Measurements from ENCODE around the gene FAIM2.

The FAIM2 gene

DNA sequence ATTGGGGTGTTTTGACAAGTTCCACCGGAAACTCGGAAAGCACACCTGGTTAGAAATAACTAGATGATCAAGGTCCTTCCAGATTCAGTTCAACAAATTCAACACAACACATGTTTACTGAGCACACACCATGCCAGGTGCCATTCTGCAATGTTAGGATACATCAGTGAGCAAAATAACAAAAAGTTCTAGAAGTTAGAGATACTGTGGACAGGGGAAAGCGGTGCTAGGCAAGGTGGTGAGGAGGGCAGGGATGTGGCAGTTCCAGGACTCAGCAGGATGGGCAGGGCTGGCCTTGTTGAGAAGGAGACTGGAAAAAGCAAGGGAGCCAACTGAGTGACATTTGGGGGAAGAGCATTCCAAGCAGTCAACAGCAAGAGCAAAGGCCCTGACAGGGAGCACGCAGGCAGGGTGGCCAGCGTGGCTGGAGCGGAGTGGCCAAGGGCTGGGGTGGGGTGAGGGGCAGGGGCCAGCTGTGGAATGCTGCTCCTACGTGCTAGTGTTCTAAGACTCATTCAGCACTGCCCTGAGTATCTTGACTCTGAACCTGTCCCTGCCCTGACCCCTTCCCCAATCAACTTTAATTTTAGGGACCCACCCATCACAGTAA, 19.4 kb upstream of the FAIM2 start:
- Histone ChIP-seq H3K4me3 (ENCODE audit: low read depth in 1 of 2, low read length in 2 of 2) (no peak overlapping the region), H3K36me3 (ENCODE audit: insufficient read depth, low read length) (no peaks in the 10 kb centered on the region), H3K4me1 (ENCODE audit: insufficient read depth, low read length) (no peaks in the 10 kb centered on the region), H3K27ac (ENCODE audit: low read length) (no peak overlapping the region), H2AFZ (ENCODE audit: low read depth, low read length) (no peak overlapping the region), H4K20me1 (ENCODE audit: insufficient read depth, low read length) (peaks cover 4% of the 10 kb centered on the region; the same call in 1 of the 2 replicates), H3K9ac (ENCODE audit: low read depth, low read length) (no peak overlapping the region), H3K4me2 (ENCODE audit: insufficient read depth, low read length) (no peak overlapping the region), H3K27me3 (ENCODE audit: insufficient read depth, low read length, poor library complexity) (no peaks in the 10 kb centered on the region), H3K9me3 (ENCODE audit: insufficient read depth, low read length, severe bottlenecking) (no peaks in the 10 kb centered on the region), H3K79me2 (ENCODE audit: insufficient read depth, low read length) (no peaks in the 10 kb centered on the region)
- no peak for ATAC-seq (ENCODE audit: insufficient read depth, low read depth)
- no peak for DNase-seq
- no peak for TF ChIP-seq EZH2 (IDR thresholded peaks at IDR 0.05; ENCODE audit: borderline replicate concordance, low read depth, low read length, severe bottlenecking)
- TF ChIP-seq, protein P1, sequence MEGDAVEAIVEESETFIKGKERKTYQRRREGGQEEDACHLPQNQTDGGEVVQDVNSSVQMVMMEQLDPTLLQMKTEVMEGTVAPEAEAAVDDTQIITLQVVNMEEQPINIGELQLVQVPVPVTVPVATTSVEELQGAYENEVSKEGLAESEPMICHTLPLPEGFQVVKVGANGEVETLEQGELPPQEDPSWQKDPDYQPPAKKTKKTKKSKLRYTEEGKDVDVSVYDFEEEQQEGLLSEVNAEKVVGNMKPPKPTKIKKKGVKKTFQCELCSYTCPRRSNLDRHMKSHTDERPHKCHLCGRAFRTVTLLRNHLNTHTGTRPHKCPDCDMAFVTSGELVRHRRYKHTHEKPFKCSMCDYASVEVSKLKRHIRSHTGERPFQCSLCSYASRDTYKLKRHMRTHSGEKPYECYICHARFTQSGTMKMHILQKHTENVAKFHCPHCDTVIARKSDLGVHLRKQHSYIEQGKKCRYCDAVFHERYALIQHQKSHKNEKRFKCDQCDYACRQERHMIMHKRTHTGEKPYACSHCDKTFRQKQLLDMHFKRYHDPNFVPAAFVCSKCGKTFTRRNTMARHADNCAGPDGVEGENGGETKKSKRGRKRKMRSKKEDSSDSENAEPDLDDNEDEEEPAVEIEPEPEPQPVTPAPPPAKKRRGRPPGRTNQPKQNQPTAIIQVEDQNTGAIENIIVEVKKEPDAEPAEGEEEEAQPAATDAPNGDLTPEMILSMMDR (IDR thresholded peaks at IDR 0.05; ENCODE audit: borderline replicate concordance, extremely low read depth, low read length, poor library complexity, severe bottlenecking) = no peak

DNA sequence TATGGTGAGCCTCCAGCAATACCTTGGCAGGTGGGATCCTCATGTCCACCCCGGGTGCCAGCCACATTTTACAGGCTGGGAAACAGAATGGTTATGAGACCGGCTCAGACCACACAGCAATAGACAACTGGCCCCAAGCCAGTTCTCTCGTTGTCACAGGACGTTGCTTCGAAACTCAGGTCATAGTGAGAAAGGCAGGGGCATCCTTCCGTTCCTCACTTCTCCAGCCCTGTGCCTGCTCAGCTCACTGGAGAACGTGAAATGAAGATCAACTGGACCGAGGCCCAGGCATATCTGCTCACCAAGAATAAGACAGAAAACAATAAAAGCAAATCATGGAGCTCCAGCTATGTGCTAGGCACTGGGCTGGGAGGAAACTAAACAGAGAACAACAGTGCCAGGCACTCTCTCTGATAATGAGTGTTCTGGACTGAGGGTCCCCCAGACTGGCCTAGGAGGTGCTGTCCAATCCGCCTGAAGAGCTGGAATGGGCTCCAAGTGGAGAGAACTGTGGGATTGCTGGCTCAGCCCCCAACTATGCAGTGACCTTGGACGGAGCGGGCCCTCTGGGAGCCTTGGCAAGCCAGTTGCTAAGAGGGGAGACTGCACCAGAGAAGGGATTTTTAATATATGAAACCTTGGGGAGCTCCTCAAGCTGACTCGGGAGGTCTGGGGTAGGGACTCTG, 18.8 kb upstream of the FAIM2 start:
- Histone ChIP-seq H3K4me3 (ENCODE audit: low read depth in 1 of 2, low read length in 2 of 2) (no peak overlapping the region), H3K4me2 (ENCODE audit: insufficient read depth, low read length) (no peak overlapping the region), H3K27me3 (ENCODE audit: insufficient read depth, low read length, poor library complexity) (no peaks in the 10 kb centered on the region), H3K79me2 (ENCODE audit: insufficient read depth, low read length) (no peaks in the 10 kb centered on the region), H3K4me1 (ENCODE audit: insufficient read depth, low read length) (no peaks in the 10 kb centered on the region), H2AFZ (ENCODE audit: low read depth, low read length) (no peak overlapping the region), H4K20me1 (ENCODE audit: insufficient read depth, low read length) (peaks cover 4% of the 10 kb centered on the region; the same call in 1 of the 2 replicates), H3K9ac (ENCODE audit: low read depth, low read length) (no peak overlapping the region), H3K36me3 (ENCODE audit: insufficient read depth, low read length) (no peaks in the 10 kb centered on the region), H3K9me3 (ENCODE audit: insufficient read depth, low read length, severe bottlenecking) (no peaks in the 10 kb centered on the region), H3K27ac (ENCODE audit: low read length) (no peak overlapping the region)
- TF ChIP-seq EZH2 (IDR thresholded peaks at IDR 0.05; ENCODE audit: borderline replicate concordance, low read depth, low read length, severe bottlenecking) = no peak
- TF ChIP-seq, protein P1 (IDR thresholded peaks at IDR 0.05; ENCODE audit: borderline replicate concordance, extremely low read depth, low read length, poor library complexity, severe bottlenecking) = no peak
- DNase-seq = no peak
- no peak for ATAC-seq (ENCODE audit: insufficient read depth, low read depth)

DNA sequence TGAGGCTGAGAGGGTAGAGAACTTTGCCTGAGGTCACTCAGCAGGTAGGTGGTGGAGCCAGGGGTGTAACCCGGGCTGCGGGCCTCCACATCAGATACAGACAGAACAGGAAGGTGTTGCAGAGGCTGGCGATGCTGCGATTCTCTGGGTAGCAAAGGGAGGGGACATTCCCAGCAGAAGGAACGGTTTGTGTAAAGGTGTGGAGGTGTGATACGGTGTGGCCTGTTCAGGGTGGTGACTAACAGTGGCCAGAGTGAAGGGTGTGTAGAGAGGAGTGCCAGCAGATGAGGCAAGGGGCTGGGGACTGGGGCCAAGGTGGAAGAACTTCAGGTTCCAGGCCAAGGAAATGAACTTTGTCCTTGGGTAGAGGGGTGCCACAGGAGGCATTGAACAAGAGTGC, 18.2 kb upstream of the FAIM2 start:
- Histone ChIP-seq H3K4me3 (ENCODE audit: low read depth in 1 of 2, low read length in 2 of 2) (no peak overlapping the region), H3K9ac (ENCODE audit: low read depth, low read length) (no peak overlapping the region), H3K79me2 (ENCODE audit: insufficient read depth, low read length) (no peaks in the 10 kb centered on the region), H3K27me3 (ENCODE audit: insufficient read depth, low read length, poor library complexity) (no peaks in the 10 kb centered on the region), H3K36me3 (ENCODE audit: insufficient read depth, low read length) (no peaks in the 10 kb centered on the region), H4K20me1 (ENCODE audit: insufficient read depth, low read length) (peaks cover 4% of the 10 kb centered on the region; the same call in 1 of the 2 replicates), H3K27ac (ENCODE audit: low read length) (no peak overlapping the region), H3K4me1 (ENCODE audit: insufficient read depth, low read length) (no peaks in the 10 kb centered on the region), H3K9me3 (ENCODE audit: insufficient read depth, low read length, severe bottlenecking) (no peaks in the 10 kb centered on the region), H2AFZ (ENCODE audit: low read depth, low read length) (no peak overlapping the region), H3K4me2 (ENCODE audit: insufficient read depth, low read length) (no peak overlapping the region)
- TF ChIP-seq, protein P1 (IDR thresholded peaks at IDR 0.05; ENCODE audit: borderline replicate concordance, extremely low read depth, low read length, poor library complexity, severe bottlenecking) = no peak
- TF ChIP-seq EZH2 (IDR thresholded peaks at IDR 0.05; ENCODE audit: borderline replicate concordance, low read depth, low read length, severe bottlenecking) = no peak
- ATAC-seq (ENCODE audit: insufficient read depth, low read depth) = no peak
- no peak for DNase-seq
